Activated CD4-positive, alpha-beta T cell treated with anti-CD3 and anti-CD28 coated beads, Interleukin-2, amount 10 ng/mL, durations not matched to agents 24 days and 14 days (primary cell): ENCODE measurements around the gene HCFC1. TPM values are rescaled to one million over a fixed set of nuclear protein-coding genes. Genes with fewer than 3 reads are reported as not detected.
A peak's percentile ranks its signal among the peaks of the same experiment; 100 is the strongest.

ENCODE experiments used
- DNase-seq: peaks from one replicate; pipeline ENCODE4 v3.0.0; 2022
- H3K27ac Mint-ChIP-seq: one replicate; pipeline ENCODE4 v1.8.0; 2022; ENCODE audit warnings: mild to moderate bottlenecking, mixed read lengths
- H3K27me3 Mint-ChIP-seq: one replicate; pipeline ENCODE4 v1.8.0; 2022; ENCODE audit warnings: mixed read lengths
- H3K36me3 Mint-ChIP-seq: one replicate; pipeline ENCODE4 v1.8.0; 2022; ENCODE audit warnings: low read depth, mild to moderate bottlenecking, mixed read lengths
- H3K4me1 Mint-ChIP-seq: one replicate; pipeline ENCODE4 v1.8.0; 2021; ENCODE audit warnings: mixed read lengths
- H3K4me3 Mint-ChIP-seq: one replicate; pipeline ENCODE4 v1.8.0; 2022; ENCODE audit warnings: mild to moderate bottlenecking, moderate library complexity, mixed read lengths
- H3K9me3 Mint-ChIP-seq: one replicate; pipeline ENCODE4 v1.8.0; 2021; ENCODE audit warnings: mixed read lengths
- intact Hi-C: fragments of 100-400 bp; cut with micrococcal nuclease; formaldehyde crosslinking; loops from one replicate; pipeline ENCODE4 v1.15.1; 2023
- total RNA-seq: library from RNA; stranded (reverse); gene quantifications from 2 replicates; pipeline ENCODE4 v1.2.3, GENCODE V29; 2022

The HCFC1 gene
- 107 and 109 TPM in 2 replicates for total RNA-seq

GRCh38 chrX:153971450-153972367 lies at the start of gene HCFC1:
TSS of gene HCFC1 (minus strand) at chrX:153971818. CDS start at chrX:153970840, 978 bp downstream.
- Mint-ChIP-seq H3K27me3 (no peaks in the 10 kb centered on the region), H3K9me3 (no peaks in the 10 kb centered on the region), H3K36me3 (peaks cover 17% of the 10 kb centered on the region), H3K27ac (peak within 1 kb of the TSS; percentile 100), H3K4me1 (peaks cover 30% of the 10 kb centered on the region), H3K4me3 (peak within 1 kb of the TSS; percentile 98)
- peak; percentile 96 for DNase-seq
- intact Hi-C loops = loop anchor here (1.0 to 5.0 kb wide), 6 partner anchors 10 to 398 kb away; partner anchors contain the start of genes ABCD1, BCAP31 and MECP2

GRCh38 chrX:154021131-154021611 lies 49.6 kb upstream of the HCFC1 start:
- peak; percentile 57 for DNase-seq
- peaks cover 8% of the 10 kb centered on the region for H3K4me1 Mint-ChIP-seq
- H3K4me3 Mint-ChIP-seq = peak overlapping the region; percentile 92
- H3K36me3 Mint-ChIP-seq = peaks cover 13% of the 10 kb centered on the region
- intact Hi-C loops = loop anchor here (2.0 kb wide), 2 partner anchors 20 to 50 kb away; partner anchors contain the start of gene HCFC1
- peak overlapping the region; percentile 76 for H3K27ac Mint-ChIP-seq
- H3K27me3 Mint-ChIP-seq = no peaks in the 10 kb centered on the region
- no peaks in the 10 kb centered on the region for H3K9me3 Mint-ChIP-seq

GRCh38 chrX:154020536-154021115 lies 49.0 kb upstream of the HCFC1 start:
- Mint-ChIP-seq H3K27ac (peak overlapping the region; percentile 94), H3K27me3 (no peaks in the 10 kb centered on the region), H3K9me3 (no peaks in the 10 kb centered on the region), H3K4me3 (peak overlapping the region; percentile 92), H3K36me3 (peaks cover 17% of the 10 kb centered on the region), H3K4me1 (peaks cover 11% of the 10 kb centered on the region)
- intact Hi-C loops = loop anchor here (2.0 kb wide), 2 partner anchors 20 to 50 kb away; partner anchors contain the start of gene HCFC1
- no peak for DNase-seq

GRCh38 chrX:154019633-154020528 lies 48.3 kb upstream of the HCFC1 start, which contains the start of gene IRAK1:
TSS of gene IRAK1 (minus strand) at chrX:154019902. CDS start at chrX:154019812, 90 bp downstream.
- peaks cover 18% of the 10 kb centered on the region for H3K36me3 Mint-ChIP-seq
- intact Hi-C loops = loop anchor here (2.0 kb wide), 2 partner anchors 21 to 49 kb away; partner anchors contain the start of gene HCFC1
- peak within 1 kb of the TSS; percentile 94 for H3K27ac Mint-ChIP-seq
- peak within 1 kb of the TSS; percentile 92 for H3K4me3 Mint-ChIP-seq
- H3K9me3 Mint-ChIP-seq = no peaks in the 10 kb centered on the region
- peaks cover 11% of the 10 kb centered on the region for H3K4me1 Mint-ChIP-seq
- DNase-seq = peak; percentile 90
- no peaks in the 10 kb centered on the region for H3K27me3 Mint-ChIP-seq

GRCh38 chrX:154019061-154019621 lies 47.5 kb upstream of the HCFC1 start:
- Mint-ChIP-seq H3K9me3 (no peaks in the 10 kb centered on the region), H3K36me3 (peaks cover 18% of the 10 kb centered on the region), H3K27ac (peak overlapping the region; percentile 90), H3K4me3 (peak overlapping the region; percentile 91), H3K27me3 (no peaks in the 10 kb centered on the region), H3K4me1 (peaks cover 11% of the 10 kb centered on the region)
- intact Hi-C loops = no loop called here
- DNase-seq = peak; percentile 74

GRCh38 chrX:154018518-154019060 lies 47.0 kb upstream of the HCFC1 start:
- no peaks in the 10 kb centered on the region for H3K9me3 Mint-ChIP-seq
- H3K4me3 Mint-ChIP-seq = peak overlapping the region; percentile 91
- peaks cover 20% of the 10 kb centered on the region for H3K36me3 Mint-ChIP-seq
- DNase-seq = no peak
- intact Hi-C loops = no loop called here
- peaks cover 11% of the 10 kb centered on the region for H3K4me1 Mint-ChIP-seq
- peak overlapping the region; percentile 90 for H3K27ac Mint-ChIP-seq
- no peaks in the 10 kb centered on the region for H3K27me3 Mint-ChIP-seq

- no peak for DNase-seq
- Mint-ChIP-seq H3K27me3 (no peaks in the 10 kb centered on the region), H3K27ac (no peak overlapping the region), H3K9me3 (no peaks in the 10 kb centered on the region), H3K36me3 (peaks cover 20% of the 10 kb centered on the region), H3K4me1 (peaks cover 9% of the 10 kb centered on the region), H3K4me3 (peak overlapping the region; percentile 91)
- intact Hi-C loops = no loop called here
Measured at GRCh38 chrX:154017766-154018517, 46.3 kb upstream of the HCFC1 start.

GRCh38 chrX:154016366-154017076 lies 44.9 kb upstream of the HCFC1 start:
- DNase-seq = no peak
- H3K4me1 Mint-ChIP-seq = peaks cover 9% of the 10 kb centered on the region
- peaks cover 22% of the 10 kb centered on the region for H3K36me3 Mint-ChIP-seq
- no peaks in the 10 kb centered on the region for H3K9me3 Mint-ChIP-seq
- H3K27me3 Mint-ChIP-seq = no peaks in the 10 kb centered on the region
- no peak overlapping the region for H3K27ac Mint-ChIP-seq
- no peak overlapping the region for H3K4me3 Mint-ChIP-seq
- intact Hi-C loops = no loop called here

GRCh38 chrX:154015581-154016264 lies 44.1 kb upstream of the HCFC1 start:
- Mint-ChIP-seq H3K27ac (peak overlapping the region; percentile 20), H3K4me1 (peaks cover 7% of the 10 kb centered on the region), H3K9me3 (no peaks in the 10 kb centered on the region), H3K27me3 (no peaks in the 10 kb centered on the region), H3K36me3 (peaks cover 22% of the 10 kb centered on the region), H3K4me3 (peak overlapping the region; percentile 39)
- intact Hi-C loops = no loop called here
- no peak for DNase-seq

GRCh38 chrX:154014429-154015380 lies 43.1 kb upstream of the HCFC1 start:
- Mint-ChIP-seq H3K4me1 (peaks cover 4% of the 10 kb centered on the region), H3K4me3 (no peak overlapping the region), H3K27me3 (no peaks in the 10 kb centered on the region), H3K36me3 (peaks cover 23% of the 10 kb centered on the region), H3K27ac (no peak overlapping the region), H3K9me3 (no peaks in the 10 kb centered on the region)
- intact Hi-C loops = loop anchor here (5.0 kb wide), 1 partner anchor 38 kb away; no protein-coding TSS in a partner anchor
- no peak for DNase-seq
